ENCODE results near the gene PSMD12. TPM values are rescaled to one million over a fixed set of nuclear protein-coding genes. Genes with fewer than 3 reads are reported as not detected.

PSMD12 gene
- total and polyA plus RNA-seq, 9 of the 15 experiments (the other 6 are each of a cell fraction or from before 2014, with no cell fraction given): 36.6 to 150 (median 65.5) TPM

- TF ChIP-seq BRF1 (IDR thresholded peaks at IDR 0.05; ENCODE audit: borderline replicate concordance, extremely low read depth, insufficient read length) (no peak), POLR2H (tag; IDR thresholded peaks at IDR 0.05; ENCODE audit: low read depth) (no peak), ZKSCAN1 (IDR thresholded peaks at IDR 0.05; ENCODE audit: low read depth, low read length) (no peak), ZNF124 (CRISPR knock-in tag; IDR thresholded peaks at IDR 0.05) (no peak), ZNF12 (CRISPR knock-in tag; IDR thresholded peaks at IDR 0.05) (no peak), SMAD4 (CRISPR knock-in tag; conservative IDR thresholded peaks at IDR 0.05) (peak; percentile 75), KAT2B (IDR thresholded peaks at IDR 0.05; ENCODE audit: low read depth, low read length) (no peak), HNRNPK (IDR thresholded peaks at IDR 0.05; ENCODE audit: low read depth, low read length, poor library complexity, severe bottlenecking) (no peak), SAP30 (IDR thresholded peaks at IDR 0.05; ENCODE audit: borderline replicate concordance, insufficient read depth, low read depth, low read length, poor library complexity, severe bottlenecking) (no peak), MAZ (CRISPR knock-in tag; conservative IDR thresholded peaks at IDR 0.05 in 1 of 2, IDR thresholded peaks at IDR 0.05 in 1 of 2) (no peak; a peak in 1 of 4 replicates), ZNF3 (CRISPR knock-in tag; IDR thresholded peaks at IDR 0.05) (no peak), ZFPM2 (CRISPR knock-in tag; IDR thresholded peaks at IDR 0.05) (no peak), GABPA (tag; conservative IDR thresholded peaks at IDR 0.05; ENCODE audit: low read depth) (no peak), OTX1 (CRISPR knock-in tag; IDR thresholded peaks at IDR 0.05) (no peak), NR2F6 (CRISPR knock-in tag; IDR thresholded peaks at IDR 0.05) (no peak), RBM22 (IDR thresholded peaks at IDR 0.05; ENCODE audit: low read depth, low read length, poor library complexity, severe bottlenecking) (no peak), NFIX (CRISPR knock-in tag; IDR thresholded peaks at IDR 0.05; ENCODE audit: low read depth) (no peak), ESRRA (IDR thresholded peaks at IDR 0.05; ENCODE audit: borderline replicate concordance, low read depth) (peak; percentile 70; the same call in 1 of the 2 replicates), BACH1 (tag; IDR thresholded peaks at IDR 0.05) (no peak), HDAC6 (IDR thresholded peaks at IDR 0.05; ENCODE audit: low read depth, low read length) (no peak), POLR3A (IDR thresholded peaks at IDR 0.05; ENCODE audit: borderline replicate concordance, extremely low read depth, insufficient read depth, insufficient read length) (no peak), CBFA2T3 (IDR thresholded peaks at IDR 0.05) (peak; percentile 97), ETS2 (tag; IDR thresholded peaks at IDR 0.05; ENCODE audit: borderline replicate concordance, poor library complexity, severe bottlenecking) (no peak), MEF2D (tag; conservative IDR thresholded peaks at IDR 0.05; ENCODE audit: low read depth) (0 out of 2 replicates have a peak, but pooled peaks have one; percentile 41), MTA3 (IDR thresholded peaks at IDR 0.05; ENCODE audit: borderline replicate concordance) (peak; percentile 37; the same call in 1 of the 2 replicates)
- TF ChIP-seq, protein P1, sequence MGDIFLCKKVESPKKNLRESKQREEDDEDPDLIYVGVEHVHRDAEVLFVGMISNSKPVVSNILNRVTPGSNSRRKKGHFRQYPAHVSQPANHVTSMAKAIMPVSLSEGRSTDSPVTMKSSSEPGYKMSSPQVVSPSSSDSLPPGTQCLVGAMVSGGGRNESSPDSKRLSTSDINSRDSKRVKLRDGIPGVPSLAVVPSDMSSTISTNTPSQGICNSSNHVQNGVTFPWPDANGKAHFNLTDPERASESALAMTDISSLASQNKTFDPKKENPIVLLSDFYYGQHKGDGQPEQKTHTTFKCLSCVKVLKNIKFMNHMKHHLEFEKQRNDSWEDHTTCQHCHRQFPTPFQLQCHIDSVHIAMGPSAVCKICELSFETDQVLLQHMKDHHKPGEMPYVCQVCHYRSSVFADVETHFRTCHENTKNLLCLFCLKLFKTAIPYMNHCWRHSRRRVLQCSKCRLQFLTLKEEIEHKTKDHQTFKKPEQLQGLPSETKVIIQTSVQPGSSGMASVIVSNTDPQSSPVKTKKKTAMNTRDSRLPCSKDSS (IDR thresholded peaks at IDR 0.05; ENCODE audit: low read depth, partially characterized antibody): no peak
These were observed 8.1 kb upstream of the PSMD12 start (continued) for GRCh38 chr17:67374329-67375053.

Measured in K562 (cell line).